HG02852 (cell line): ENCODE measurements around the gene SPPL2B.
"Not testable (repeated sequence)": the region's sequence is repeated elsewhere in the genome, so short reads cannot be mapped to it uniquely, and the experiment has no call there.

Experiments
- ATAC-seq: cut with Tn5 transposase; IDR thresholded peaks from one replicate; pipeline ENCODE4 v1.9.1; 2021; ENCODE audit warnings: mild to moderate bottlenecking, moderate library complexity; ENCODE audit not compliant: unreplicated experiment

The SPPL2B gene

DNA sequence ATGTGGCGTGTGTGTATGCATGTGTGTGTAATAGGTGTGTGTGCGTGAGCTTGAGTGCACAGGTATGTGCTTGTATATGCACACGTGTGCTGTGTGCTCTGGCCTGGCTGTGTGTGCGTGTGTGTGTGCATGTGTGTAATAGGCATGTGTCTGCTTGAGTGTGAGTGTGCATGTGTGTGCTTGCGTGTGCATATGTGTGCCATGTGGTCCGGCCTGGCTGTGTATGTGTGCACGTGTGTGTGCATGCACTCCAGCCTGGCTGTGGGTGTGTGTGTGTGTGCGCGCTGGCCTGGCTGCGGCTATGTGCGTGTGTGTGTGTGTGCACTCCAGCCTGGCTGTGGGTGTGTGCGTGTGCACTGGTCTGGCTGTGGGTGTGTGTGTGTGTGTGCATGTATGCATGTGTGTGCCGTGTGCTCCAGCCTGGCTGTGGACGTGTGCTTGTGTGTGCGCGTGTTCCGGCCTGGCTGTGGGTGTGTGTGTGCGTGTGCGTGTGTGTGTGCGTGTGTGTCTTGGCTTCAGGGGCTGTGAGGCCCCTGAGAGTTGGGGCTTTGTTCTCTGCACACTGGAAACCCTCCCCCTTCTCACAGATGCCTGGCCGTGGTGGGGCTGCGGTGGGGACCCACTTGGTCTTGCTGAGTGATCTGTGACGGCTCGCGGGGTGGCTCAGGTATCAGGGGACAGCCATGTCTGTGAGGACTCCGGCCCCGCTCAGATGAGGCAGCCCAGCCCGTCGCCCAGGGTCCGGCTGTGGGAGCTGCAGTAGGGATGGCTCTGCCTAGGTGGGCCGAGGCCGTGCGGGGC lies 8.2 kb downstream of the SPPL2B start:
- no peak for ATAC-seq

DNA sequence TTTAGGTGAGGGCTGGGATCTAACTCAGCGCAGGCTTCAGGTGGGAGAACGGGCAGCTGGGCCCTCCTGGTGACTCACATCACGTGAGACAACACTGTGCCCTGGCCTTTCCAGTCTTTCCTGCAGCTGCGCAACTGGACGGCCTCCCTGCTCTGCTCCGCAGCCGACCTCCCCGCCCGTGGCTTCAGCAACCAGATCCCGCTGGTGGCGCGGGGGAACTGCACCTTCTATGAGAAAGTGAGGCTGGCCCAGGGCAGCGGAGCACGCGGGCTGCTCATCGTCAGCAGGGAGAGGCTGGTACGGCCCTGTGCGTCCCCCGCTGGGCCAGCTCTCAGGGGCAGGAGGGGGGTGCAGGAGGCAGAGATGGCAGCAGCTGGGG lies 8.8 kb downstream of the SPPL2B start:
- ATAC-seq: no peak

DNA sequence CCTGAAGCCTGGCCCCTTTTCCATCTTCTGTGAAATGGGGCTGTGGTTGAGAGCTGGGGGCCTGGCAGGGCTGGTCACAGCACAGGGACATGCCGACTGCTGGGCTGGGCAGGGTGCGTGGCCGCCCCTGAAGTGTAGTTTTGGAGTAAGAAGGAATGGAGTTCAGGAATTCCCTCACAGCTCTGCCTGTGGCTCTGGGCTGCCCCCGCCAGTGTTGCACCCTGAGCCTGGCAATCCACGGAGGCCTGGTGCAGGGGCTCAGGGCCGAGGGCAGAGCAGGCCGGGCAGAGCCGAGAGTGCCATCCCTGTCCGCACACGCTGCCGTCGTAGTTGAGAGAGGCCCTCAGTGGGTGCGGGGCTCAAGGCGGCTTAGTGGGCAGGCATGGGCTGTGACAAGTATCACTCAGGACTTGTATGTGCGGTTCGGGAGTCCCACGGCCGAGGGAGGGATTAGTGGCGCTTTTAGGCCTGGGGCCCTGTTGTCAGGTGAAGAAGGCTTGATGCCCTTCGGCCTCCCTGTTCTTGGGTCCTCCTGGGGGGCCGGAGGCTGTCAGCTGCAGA lies 9.7 kb downstream of the SPPL2B start:
- ATAC-seq: no peak

DNA sequence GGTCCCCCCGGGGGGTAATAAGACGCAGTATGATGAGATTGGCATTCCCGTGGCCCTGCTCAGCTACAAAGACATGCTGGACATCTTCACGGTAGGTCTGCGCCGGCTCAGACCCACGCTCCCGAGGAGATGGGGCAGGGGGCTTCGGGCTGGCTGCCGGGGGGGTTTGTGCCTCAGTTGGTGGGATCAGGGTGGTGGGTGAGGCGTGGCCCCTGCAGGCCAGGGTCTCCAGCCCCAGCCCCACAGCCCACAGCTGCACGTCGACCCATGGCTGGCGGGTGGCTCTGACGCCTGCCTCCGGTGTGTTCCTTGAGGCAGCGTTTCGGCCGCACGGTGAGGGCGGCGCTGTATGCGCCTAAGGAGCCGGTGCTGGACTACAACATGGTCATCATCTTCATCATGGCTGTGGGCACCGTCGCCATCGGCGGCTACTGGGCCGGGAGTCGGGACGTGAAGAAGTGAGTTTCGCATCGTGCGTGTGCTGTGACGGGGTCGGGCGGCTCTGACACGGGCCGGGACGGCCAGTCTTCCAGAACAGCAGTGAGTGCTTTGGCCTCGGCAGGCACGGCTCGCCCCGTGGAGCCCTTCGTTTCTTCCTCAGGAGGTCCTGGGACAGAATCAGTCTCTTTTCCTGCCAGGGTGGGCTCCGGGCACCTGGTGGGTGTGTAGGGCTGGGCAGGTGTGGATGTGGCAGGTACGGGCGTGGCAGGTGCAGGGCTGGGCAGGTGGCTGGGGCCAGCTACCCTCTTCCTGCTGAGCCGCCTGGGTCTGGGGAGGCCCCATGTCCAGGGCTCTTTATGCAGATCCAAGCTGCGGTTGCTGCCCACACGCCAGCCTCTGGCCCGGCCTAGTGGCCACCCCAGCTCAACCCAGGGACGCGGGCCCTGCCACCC lies 10.5 kb downstream of the SPPL2B start:
- no peak for ATAC-seq

DNA sequence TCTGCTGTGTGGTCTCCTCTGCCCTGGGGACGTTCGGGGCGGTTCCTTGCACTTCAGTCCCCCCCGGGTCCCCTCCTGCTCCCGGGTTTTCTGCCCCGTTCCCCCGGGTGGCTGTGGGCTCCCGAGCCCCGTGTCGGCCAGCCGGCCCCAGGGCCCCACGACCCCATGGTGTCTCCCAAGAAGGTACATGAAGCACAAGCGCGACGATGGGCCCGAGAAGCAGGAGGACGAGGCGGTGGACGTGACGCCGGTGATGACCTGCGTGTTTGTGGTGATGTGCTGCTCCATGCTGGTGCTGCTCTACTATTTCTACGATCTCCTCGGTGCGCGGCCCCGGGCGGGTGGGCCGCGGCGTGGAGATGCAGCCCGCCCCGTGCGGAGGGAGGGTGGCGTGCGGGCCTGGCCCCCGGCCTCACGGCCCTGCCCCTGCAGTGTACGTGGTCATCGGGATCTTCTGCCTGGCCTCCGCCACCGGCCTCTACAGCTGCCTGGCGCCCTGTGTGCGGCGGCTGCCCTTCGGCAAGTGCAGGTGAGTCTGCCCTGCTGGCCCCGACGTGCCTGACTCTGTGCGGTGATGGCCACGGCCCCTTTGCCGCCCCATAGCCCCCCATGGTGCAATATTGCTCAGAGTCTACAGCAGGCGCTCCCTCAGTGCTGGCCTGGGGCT lies 11.3 kb downstream of the SPPL2B start:
- no peak for ATAC-seq

DNA sequence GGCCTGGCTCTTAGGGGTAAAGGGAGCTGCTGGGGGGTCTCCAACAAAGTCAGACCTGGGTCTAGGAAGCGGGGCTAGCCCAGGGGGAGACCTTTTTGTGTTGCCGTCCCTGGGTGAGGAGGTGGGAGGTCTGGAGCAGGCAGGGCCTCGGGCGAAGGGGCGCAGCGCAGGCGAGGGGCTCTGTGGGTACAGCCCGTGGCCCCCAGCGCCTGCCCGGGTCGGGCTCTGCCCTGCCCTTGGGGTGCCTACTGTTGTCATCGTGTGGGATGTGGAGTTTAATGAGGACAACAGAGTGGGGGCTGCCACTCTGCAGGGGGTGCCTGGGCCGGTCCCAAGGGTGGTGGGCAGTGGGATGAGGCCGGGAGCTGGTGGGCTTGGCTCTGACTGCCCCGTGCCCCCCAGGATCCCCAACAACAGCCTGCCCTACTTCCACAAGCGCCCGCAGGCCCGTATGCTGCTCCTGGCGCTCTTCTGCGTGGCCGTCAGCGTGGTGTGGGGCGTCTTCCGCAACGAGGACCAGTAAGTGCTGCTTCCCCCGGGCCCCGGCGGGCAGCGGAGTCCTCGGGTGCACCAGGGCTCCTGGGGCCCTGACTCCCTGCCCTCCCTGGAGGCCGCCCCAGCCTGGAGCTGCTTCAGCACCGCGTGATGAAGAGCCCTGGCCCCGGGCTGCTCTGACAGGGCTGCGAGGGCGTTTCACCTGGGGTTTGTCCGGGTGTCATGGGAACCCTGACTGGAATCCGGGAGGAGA lies 12.2 kb downstream of the SPPL2B start:
- ATAC-seq: no peak

DNA sequence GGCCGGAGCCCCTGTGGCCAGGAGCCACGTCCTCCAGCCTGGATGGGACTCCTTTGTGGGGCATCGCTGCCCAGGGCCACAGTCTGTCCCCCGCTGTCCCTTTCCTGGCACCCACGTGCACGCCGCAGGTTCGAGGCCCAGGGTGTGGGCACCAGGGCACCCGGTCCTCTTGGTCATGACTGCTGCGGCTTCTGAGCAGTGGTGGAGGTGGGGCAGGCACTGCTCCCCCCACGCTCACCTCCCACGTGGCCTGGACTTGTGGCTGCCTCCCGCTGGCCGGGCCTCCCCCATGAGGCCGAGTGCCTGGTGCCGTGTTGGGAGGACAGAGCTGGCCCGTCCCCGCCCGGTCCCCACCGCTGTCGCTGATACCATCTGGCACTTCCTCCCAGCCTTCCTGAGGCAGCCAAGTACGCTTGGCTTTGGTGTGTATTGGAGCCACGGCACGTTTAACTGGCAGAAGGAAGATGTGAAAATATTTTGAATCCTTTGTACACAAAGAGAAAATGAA lies 12.8 kb downstream of the SPPL2B start:
- no peak for ATAC-seq

DNA sequence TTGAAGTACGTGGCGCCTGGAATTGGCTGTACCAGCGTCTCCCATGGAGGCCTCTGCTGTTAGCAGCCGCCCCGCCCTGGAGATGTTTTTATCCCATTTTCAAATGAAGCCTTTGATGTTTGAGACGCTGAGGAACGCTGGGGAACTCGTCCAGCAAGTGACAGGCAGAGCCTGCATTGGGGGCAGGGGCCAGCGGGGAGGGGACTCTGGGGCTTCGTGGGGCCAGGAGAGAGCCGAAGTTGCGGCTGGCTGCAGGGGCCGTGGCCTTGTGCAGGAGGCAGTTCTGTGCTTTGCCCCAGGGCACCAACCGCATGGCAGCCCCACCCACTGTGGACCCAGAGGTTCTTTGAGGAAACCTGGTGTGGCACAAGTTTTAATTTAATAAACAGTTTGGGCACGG lies 13.5 kb downstream of the SPPL2B start:
- no peak for ATAC-seq

DNA sequence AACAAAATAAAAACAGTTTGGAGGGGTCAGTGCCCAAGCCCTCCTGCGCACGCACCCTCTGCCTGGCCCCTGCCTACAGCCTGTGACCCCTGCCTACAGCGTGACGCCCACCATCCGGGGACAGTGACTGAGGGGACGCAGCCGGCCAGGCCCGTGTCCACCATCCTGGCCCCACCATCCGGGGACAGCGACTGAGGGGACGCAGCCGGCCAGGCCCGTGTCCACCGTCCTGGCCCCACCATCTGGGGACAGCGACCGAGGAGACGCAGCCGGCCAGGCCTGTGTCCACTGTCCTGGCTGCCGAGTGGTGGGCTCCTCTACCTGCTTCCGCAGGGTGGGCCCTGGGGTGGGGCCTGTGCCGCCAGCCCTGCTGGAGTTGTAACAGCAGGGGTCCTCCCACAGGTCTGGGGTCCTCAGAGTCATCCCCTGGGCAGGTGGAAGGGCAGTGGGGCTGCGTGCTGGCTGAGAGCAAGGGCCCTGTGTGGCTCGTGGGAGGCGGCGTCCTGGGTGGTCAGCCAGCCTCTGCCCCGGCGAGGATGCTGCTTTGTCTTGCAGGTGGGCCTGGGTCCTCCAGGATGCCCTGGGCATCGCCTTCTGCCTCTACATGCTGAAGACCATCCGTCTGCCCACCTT lies 14.3 kb downstream of the SPPL2B start:
- ATAC-seq: no peak

DNA sequence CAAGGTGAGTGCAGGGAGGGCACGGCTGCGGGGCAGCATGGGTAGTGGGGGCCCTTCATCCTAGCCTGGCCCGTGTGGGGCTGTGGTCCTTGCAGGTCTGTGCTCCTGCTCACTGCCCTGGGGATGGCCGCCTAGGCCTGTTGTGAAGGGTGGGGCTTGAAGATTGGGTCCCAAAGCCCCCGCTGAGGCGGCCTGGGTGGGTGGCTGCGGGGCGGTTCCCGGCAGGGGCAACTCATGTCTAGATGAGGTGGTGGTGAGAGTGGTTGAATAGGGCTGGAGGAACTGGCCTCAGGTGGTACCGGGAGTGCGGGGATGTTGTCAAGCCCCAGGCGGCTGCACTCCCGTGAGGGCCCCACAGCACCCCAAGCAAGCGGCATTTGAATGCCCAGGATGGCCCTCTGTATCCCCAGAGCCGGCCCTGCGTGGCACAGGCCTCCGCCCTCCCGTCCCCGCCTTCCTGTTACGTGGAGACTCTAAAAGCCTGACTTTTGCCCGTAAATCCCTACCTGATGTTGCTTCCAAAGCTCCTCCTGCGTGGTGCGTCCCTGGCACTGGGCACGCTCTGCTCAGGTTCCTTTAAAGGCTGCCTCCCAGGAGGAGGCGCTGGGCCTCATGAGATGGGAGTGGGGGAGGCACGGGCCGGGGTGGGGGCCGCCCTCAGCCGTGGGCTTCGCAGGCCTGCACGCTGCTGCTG lies 15.0 kb downstream of the SPPL2B start:
- ATAC-seq: no peak

DNA sequence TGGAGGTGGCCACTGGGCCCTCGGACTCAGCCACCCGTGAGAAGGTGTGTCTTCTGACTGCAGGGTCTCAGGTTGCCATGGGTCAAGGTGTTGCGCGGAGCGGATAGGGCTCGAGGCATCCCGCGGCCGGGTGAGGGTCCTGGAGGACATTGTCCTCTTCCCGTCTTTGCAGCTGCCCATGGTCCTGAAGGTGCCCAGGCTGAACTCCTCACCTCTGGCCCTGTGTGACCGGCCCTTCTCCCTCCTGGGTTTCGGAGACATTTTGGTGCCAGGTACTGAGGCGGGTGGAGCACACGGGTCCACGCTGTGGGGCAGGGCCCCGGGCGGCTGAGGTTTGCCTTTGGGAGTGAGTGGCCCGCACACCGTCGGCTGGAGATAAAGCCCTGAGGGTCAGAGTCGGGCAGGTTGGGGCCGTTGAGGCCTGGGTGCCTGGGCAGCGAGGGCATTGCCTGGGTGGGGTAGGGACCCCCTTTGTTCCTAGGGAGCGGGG lies 15.9 kb downstream of the SPPL2B start:
- no peak for ATAC-seq

DNA sequence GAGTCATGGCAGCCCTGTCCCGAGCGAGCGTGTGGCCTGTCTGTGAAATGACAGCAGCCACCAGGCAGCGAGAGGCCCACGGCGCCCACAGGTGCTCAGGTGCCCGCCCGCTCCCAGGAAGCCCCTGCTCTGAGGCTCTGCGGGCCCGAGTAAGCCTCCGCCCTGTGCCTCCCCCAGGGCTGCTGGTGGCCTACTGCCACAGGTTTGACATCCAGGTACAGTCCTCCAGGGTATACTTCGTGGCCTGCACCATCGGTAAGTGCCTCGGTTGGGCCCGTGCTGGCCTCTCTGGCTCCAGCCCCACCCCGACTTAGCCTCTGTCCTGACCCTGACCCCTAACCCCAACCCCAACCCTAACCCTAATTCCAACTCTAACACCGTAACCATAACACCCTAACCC lies 16.6 kb downstream of the SPPL2B start:
- no peak for ATAC-seq

DNA sequence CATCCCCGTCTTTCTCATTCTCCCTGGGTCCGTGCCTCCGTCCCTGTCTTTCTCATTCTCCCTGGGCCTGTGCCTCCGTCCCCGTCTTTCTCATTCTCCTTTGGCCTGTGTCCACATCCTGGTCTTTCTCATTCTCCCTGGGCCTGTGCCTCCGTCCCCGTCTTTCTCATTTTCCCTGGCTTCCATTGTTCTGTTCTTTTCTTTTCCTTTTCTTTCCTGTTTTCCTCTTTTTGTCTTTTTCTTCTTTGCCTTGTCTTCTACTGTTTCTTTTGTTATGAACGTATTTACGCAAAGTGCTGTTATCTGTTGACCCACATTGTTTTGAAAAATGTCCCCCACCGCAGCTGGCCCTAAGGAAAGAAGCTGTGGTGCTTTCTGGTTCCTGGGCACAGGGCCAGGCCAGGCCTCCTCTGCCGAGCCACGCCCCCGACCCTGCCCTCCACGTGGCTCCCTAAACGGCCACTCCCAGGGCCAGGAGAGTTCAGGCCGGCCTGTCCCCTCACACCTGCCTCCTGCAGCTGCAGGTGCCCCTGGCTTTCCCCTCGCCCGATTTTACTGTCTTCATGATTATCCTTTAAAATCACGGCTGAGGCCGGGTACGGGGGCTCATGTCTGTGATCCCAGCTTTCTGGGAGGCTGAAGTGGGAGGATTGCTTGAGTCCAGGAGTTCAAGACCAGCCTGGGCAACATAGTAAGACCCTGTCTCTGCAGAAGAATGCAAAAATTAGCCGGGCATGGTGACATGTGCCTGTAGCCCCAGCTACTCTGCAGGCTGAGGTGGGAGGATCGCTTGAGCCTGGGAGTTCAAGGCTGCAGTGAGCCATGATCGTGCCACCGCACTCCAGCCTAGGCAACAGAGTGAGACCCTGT lies 17.5 kb downstream of the SPPL2B start:
- ATAC-seq: no peak

DNA sequence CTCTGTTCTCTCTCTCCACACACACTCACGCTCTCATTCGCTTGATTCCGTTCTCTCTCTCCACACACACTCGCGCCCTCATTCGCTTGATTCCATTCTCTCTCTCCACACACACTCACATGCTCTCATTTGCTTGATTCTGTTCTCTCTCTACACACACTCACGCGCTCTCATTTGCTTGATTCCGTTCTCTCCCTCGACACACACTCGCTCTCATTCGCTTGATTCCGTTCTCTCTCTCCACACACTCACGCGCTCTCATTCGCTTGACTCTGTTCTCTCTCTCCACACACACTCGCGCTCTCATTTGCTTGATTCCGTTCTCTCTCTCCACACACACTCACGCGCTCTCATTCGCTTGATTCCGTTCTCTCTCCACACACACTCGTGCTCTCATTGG lies 21.3 kb downstream of the SPPL2B start:
- not testable (repeated sequence) for ATAC-seq

DNA sequence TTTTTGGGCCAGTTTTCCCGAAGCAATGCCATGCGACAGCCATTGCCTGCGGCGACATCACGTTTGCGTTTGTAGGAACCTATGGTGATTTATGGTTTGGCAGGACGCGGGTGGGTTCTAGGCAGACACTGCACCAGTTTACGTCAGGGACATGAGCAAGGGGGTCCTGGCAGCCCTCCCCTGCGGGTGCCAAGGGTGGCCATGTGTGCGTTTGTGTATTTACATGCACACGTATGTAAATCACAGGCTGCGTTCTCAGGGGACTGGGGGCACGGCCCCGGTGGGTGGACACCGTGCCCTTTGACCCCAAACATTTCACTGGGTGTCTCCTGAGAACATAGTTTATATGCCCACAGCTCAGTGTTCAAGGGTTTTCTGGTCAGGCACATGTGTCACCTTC lies 22.2 kb downstream of the SPPL2B start:
- ATAC-seq: no peak

DNA sequence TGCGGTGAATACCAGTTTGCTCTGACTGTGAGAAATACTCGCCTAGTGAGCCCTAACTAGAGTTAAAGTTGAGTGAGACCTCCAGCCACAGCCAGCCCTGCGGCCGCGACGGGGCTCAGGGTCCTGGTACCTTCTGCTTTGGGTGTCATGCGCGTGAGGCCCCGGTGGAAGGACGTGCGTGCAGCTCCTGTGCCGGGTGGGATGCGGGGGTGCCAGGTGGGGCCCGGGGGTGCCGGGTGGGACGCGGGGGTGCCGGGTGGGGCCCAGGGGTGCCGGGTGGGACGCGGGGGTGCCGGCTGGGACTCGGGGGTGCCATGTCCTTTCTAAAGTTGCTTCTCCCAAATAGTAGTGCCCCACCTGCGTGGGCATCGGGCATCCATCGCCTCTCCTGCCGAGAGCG lies 23.1 kb downstream of the SPPL2B start:
- ATAC-seq: no peak

DNA sequence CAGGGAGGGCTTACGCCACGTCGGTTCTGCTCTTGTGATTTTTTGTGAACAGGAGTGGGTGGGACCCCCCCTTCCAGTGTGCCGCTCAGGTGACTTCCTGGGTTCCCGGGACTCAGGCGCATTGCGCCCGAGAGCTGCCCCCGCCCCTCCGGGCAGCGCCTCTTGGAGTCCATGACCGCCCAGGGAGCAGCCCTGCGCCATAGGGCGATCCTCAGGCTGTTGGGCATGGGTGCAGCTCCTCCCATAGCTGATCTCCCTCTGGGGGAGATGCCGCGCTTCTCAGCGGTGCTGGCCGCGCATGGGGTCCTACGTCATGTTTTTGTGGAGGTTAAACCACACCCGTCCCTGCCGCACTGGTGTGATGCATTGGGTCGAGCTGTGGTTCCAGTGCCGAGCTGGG lies 23.6 kb downstream of the SPPL2B start:
- ATAC-seq: no peak

DNA sequence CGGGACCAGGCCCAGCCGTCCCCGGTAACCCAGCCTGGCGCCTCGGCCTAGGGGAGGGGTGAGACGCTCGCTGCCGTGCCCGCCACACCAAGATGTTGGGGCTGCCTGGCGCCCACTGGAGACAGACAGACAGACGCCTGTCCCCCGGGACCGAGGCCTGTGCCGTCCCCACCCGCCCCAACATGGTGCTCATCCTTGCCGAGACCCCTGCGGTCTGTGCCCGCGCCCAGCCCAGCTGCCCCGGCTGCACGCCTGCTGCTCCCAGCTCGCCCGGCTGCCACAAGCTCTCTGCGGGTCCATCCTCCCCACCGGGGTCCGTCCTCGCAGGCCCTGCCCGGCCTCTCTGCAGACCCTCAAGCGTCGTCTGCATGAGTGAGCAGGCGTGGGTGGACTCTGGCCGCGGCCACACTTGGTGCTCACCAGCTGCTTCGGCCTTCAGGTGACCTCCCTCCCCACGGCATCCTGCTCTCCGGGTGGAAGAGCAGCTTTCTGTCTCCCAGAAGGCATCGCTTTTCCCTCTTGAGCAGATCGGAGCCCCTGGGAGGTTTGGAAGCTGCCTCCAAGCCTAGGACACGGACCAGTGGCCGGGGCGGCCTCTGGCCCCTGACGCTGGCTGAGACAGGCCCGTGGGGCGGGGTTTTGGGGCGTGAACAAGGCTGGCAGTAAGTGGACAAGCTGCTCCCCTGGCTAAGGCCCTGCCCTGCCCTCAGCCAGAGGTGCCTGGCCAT lies 24.8 kb downstream of the SPPL2B start:
- no peak for ATAC-seq
